ENCODE measurements around the gene YBX1. TPM values are rescaled to one million over a fixed set of nuclear protein-coding genes. Genes with fewer than 3 reads are reported as not detected.

The YBX1 gene
- total and polyA plus RNA-seq, 4 donors, result 107 to 530 (median 204) TPM

- Histone ChIP-seq H3K4me1 (ENCODE audit: control insufficient read depth in 4 of 4, insufficient read depth in 4 of 4, low read length in 3 of 4) (no peaks in the 10 kb centered on the region), H3K27me3 (ENCODE audit: control insufficient read depth in 4 of 4, insufficient read depth in 4 of 4, low read length in 3 of 4) (no peaks in the 10 kb centered on the region), H3K9ac (ENCODE audit: low read depth in 1 of 2, low read length in 2 of 2) (no peak overlapping the region), H3K9me3 (ENCODE audit: control insufficient read depth in 4 of 4, low read length in 3 of 4) (no peaks in the 10 kb centered on the region), H3K4me3 (ENCODE audit: low read depth in 1 of 3, low read length in 3 of 3) (no peak overlapping the region), H3K27ac (ENCODE audit: low read depth in 1 of 2, low read length in 2 of 2) (no peak overlapping the region), H3K36me3 (ENCODE audit: control insufficient read depth in 4 of 4, insufficient read depth in 3 of 4, low read depth in 1 of 4, low read length in 3 of 4) (no peaks in the 10 kb centered on the region)
- no peak for DNase-seq (ENCODE audit: low spot score)
- 90% methylated on average over 7 of the region's 7 CpGs for WGBS
- no peak for TF ChIP-seq HNF4G (IDR thresholded peaks at IDR 0.05)
- TF ChIP-seq RAD21 (IDR thresholded peaks at IDR 0.05), result no peak
- TF ChIP-seq SP1 (IDR thresholded peaks at IDR 0.05), result no peak
- TF ChIP-seq ZBTB33 (IDR thresholded peaks at IDR 0.05), result no peak
- TF ChIP-seq FOXA2 (IDR thresholded peaks at IDR 0.05), result no peak
- no peak for TF ChIP-seq MAX (IDR thresholded peaks at IDR 0.05)
- no peak for TF ChIP-seq EGR1 (IDR thresholded peaks at IDR 0.05; ENCODE audit: low read depth in 2 of 2)
- TF ChIP-seq REST (IDR thresholded peaks at IDR 0.05), result no peak
- TF ChIP-seq NR2F2 (IDR thresholded peaks at IDR 0.05), result no peak
These were observed 52.2 kb downstream of the YBX1 start for GRCh38 chr1:42734201-42735035.

- H3K9me3 ChIP-seq (ENCODE audit: control insufficient read depth in 4 of 4, low read length in 3 of 4), result no peaks in the 10 kb centered on the region
- H3K4me1 ChIP-seq (ENCODE audit: control insufficient read depth in 4 of 4, insufficient read depth in 4 of 4, low read length in 3 of 4), result peaks cover 0 to under 1% (median 0%) of the 10 kb centered on the region in 4 donors
- no peaks in the 10 kb centered on the region for H3K36me3 ChIP-seq (ENCODE audit: control insufficient read depth in 4 of 4, insufficient read depth in 3 of 4, low read depth in 1 of 4, low read length in 3 of 4)
- TF ChIP-seq HNF4G (IDR thresholded peaks at IDR 0.05), result no peak
- TF ChIP-seq TAF1 (conservative IDR thresholded peaks at IDR 0.05), result no peak
- TF ChIP-seq YY1 (IDR thresholded peaks at IDR 0.05), result no peak
- H3K27ac ChIP-seq (ENCODE audit: low read depth in 1 of 2, low read length in 2 of 2), result no peak overlapping the region
- no peak for DNase-seq (ENCODE audit: low spot score)
- H3K9ac ChIP-seq (ENCODE audit: low read depth in 1 of 2, low read length in 2 of 2), result no peak overlapping the region
- WGBS, result 93% methylated on average over 11 of the region's 11 CpGs
- H3K4me3 ChIP-seq (ENCODE audit: low read depth in 1 of 3, low read length in 3 of 3), result no peak overlapping the region
- H3K27me3 ChIP-seq (ENCODE audit: control insufficient read depth in 4 of 4, insufficient read depth in 4 of 4, low read length in 3 of 4), result no peaks in the 10 kb centered on the region
These were observed 52.8 kb downstream of the YBX1 start for GRCh38 chr1:42735056-42735455.

All from liver (tissue), 9 donors.